Stimulated activated memory B cell treated with anti-CD40 and anti-IgM and Interleukin-4, amounts not matched to agents 10 μg/mL and 1 μg/mL and 100 μg/mL, for 72 hours (primary cell): ENCODE results near the gene COL9A3.
A peak's percentile ranks its signal among the peaks of the same experiment; 100 is the strongest.

ENCODE experiments used
- ATAC-seq: fragments of 150-1000 bp; cut with Tn5 transposase; 2 replicates; pipeline ENCODE4 v1.10.0; 2021
- H3K27ac Mint-ChIP-seq: one replicate; pipeline ENCODE4 v1.8.0; 2022; ENCODE audit warnings: mild to moderate bottlenecking, mixed read lengths
- H3K27me3 Mint-ChIP-seq: one replicate; pipeline ENCODE4 v1.8.0; 2022; ENCODE audit warnings: mixed read lengths
- H3K36me3 Mint-ChIP-seq: one replicate; pipeline ENCODE4 v1.8.0; 2022; ENCODE audit warnings: mixed read lengths
- H3K4me1 Mint-ChIP-seq: one replicate; pipeline ENCODE4 v1.8.0; 2022; ENCODE audit warnings: mixed read lengths
- H3K4me3 Mint-ChIP-seq: one replicate; pipeline ENCODE4 v1.8.0; 2022; ENCODE audit warnings: mild to moderate bottlenecking, moderate library complexity, mixed read lengths
- H3K9me3 Mint-ChIP-seq: one replicate; pipeline ENCODE4 v1.8.0; 2022; ENCODE audit warnings: mixed read lengths

Gene COL9A3

GRCh38 chr20:62829231-62830230, 12.7 kb downstream of the COL9A3 start:
- Mint-ChIP-seq H3K4me1 (peaks cover 40% of the 10 kb centered on the region), H3K27ac (no peak overlapping the region), H3K9me3 (no peaks in the 10 kb centered on the region), H3K36me3 (no peaks in the 10 kb centered on the region), H3K4me3 (no peak overlapping the region), H3K27me3 (no peaks in the 10 kb centered on the region)
- ATAC-seq: no peak

GRCh38 chr20:62830251-62830650, 13.4 kb downstream of the COL9A3 start:
- H3K27ac Mint-ChIP-seq: no peak overlapping the region
- H3K36me3 Mint-ChIP-seq: no peaks in the 10 kb centered on the region
- H3K27me3 Mint-ChIP-seq: no peaks in the 10 kb centered on the region
- H3K9me3 Mint-ChIP-seq: no peaks in the 10 kb centered on the region
- peaks cover 38% of the 10 kb centered on the region for H3K4me1 Mint-ChIP-seq
- no peak overlapping the region for H3K4me3 Mint-ChIP-seq
- no peak for ATAC-seq

GRCh38 chr20:62830821-62831220, 14.0 kb downstream of the COL9A3 start:
- Mint-ChIP-seq H3K27me3 (no peaks in the 10 kb centered on the region), H3K27ac (no peak overlapping the region)

GRCh38 chr20:62831361-62831788, 14.5 kb downstream of the COL9A3 start:
- no peak for ATAC-seq
- Mint-ChIP-seq H3K36me3 (no peaks in the 10 kb centered on the region), H3K27ac (peak overlapping the region; percentile 85), H3K4me1 (peaks cover 44% of the 10 kb centered on the region), H3K9me3 (no peaks in the 10 kb centered on the region), H3K27me3 (no peaks in the 10 kb centered on the region), H3K4me3 (peak overlapping the region; percentile 80)

More at GRCh38 chr20:62830821-62831220, 14.0 kb downstream of the COL9A3 start:
- Mint-ChIP-seq H3K4me3 (no peak overlapping the region), H3K9me3 (no peaks in the 10 kb centered on the region), H3K4me1 (peaks cover 44% of the 10 kb centered on the region), H3K36me3 (no peaks in the 10 kb centered on the region)
- no peak for ATAC-seq

GRCh38 chr20:62831854-62832211, 15.0 kb downstream of the COL9A3 start:
- H3K9me3 Mint-ChIP-seq: no peaks in the 10 kb centered on the region
- H3K4me3 Mint-ChIP-seq: peak overlapping the region; percentile 80
- no peaks in the 10 kb centered on the region for H3K36me3 Mint-ChIP-seq
- no peaks in the 10 kb centered on the region for H3K27me3 Mint-ChIP-seq
- H3K4me1 Mint-ChIP-seq: peaks cover 39% of the 10 kb centered on the region
- H3K27ac Mint-ChIP-seq: peak overlapping the region; percentile 85
- ATAC-seq: no peak

GRCh38 chr20:62832212-62832922, 15.5 kb downstream of the COL9A3 start:
- H3K27me3 Mint-ChIP-seq: no peaks in the 10 kb centered on the region
- H3K4me1 Mint-ChIP-seq: peaks cover 44% of the 10 kb centered on the region
- peak; percentile 85 for ATAC-seq
- H3K4me3 Mint-ChIP-seq: peak overlapping the region; percentile 80
- no peaks in the 10 kb centered on the region for H3K36me3 Mint-ChIP-seq
- H3K9me3 Mint-ChIP-seq: no peaks in the 10 kb centered on the region
- H3K27ac Mint-ChIP-seq: peak overlapping the region; percentile 85

- Mint-ChIP-seq H3K27ac (peak overlapping the region; percentile 85), H3K9me3 (no peaks in the 10 kb centered on the region)
- peak; percentile 47 for ATAC-seq
Observed at GRCh38 chr20:62832951-62833391, 16.1 kb downstream of the COL9A3 start.

GRCh38 chr20:62834967-62835730, 18.3 kb downstream of the COL9A3 start:
- Mint-ChIP-seq H3K27me3 (no peaks in the 10 kb centered on the region), H3K36me3 (peaks cover 7% of the 10 kb centered on the region), H3K27ac (no peak overlapping the region), H3K9me3 (no peaks in the 10 kb centered on the region), H3K4me3 (no peak overlapping the region), H3K4me1 (peaks cover 70% of the 10 kb centered on the region)
- ATAC-seq: no peak

More at GRCh38 chr20:62832951-62833391, 16.1 kb downstream of the COL9A3 start:
- peak overlapping the region; percentile 80 for H3K4me3 Mint-ChIP-seq
- no peaks in the 10 kb centered on the region for H3K27me3 Mint-ChIP-seq
- H3K36me3 Mint-ChIP-seq: no peaks in the 10 kb centered on the region
- peaks cover 50% of the 10 kb centered on the region for H3K4me1 Mint-ChIP-seq

GRCh38 chr20:62835931-62836861, 19.3 kb downstream of the COL9A3 start:
- Mint-ChIP-seq H3K27ac (no peak overlapping the region), H3K36me3 (peaks cover 12% of the 10 kb centered on the region), H3K9me3 (no peaks in the 10 kb centered on the region), H3K27me3 (no peaks in the 10 kb centered on the region), H3K4me1 (peaks cover 71% of the 10 kb centered on the region), H3K4me3 (no peak overlapping the region)
- ATAC-seq: no peak

- Mint-ChIP-seq H3K9me3 (no peaks in the 10 kb centered on the region), H3K4me1 (peaks cover 63% of the 10 kb centered on the region), H3K27me3 (no peaks in the 10 kb centered on the region), H3K36me3 (peaks cover 12% of the 10 kb centered on the region), H3K27ac (peak overlapping the region; percentile 93), H3K4me3 (no peak overlapping the region)
- no peak for ATAC-seq
Observed at GRCh38 chr20:62836967-62837490, 20.2 kb downstream of the COL9A3 start.

- no peaks in the 10 kb centered on the region for H3K27me3 Mint-ChIP-seq
- H3K36me3 Mint-ChIP-seq: peaks cover 12% of the 10 kb centered on the region
- no peaks in the 10 kb centered on the region for H3K9me3 Mint-ChIP-seq
- ATAC-seq: peak; percentile 9
- peak overlapping the region; percentile 56 for H3K4me3 Mint-ChIP-seq
- peaks cover 55% of the 10 kb centered on the region for H3K4me1 Mint-ChIP-seq
- H3K27ac Mint-ChIP-seq: peak overlapping the region; percentile 93
Observed at GRCh38 chr20:62837790-62838127, 20.9 kb downstream of the COL9A3 start.

- H3K4me1 Mint-ChIP-seq: peaks cover 50% of the 10 kb centered on the region
Observed at GRCh38 chr20:62838128-62838891, 21.5 kb downstream of the COL9A3 start.

GRCh38 chr20:62839261-62839660, 22.4 kb downstream of the COL9A3 start:
- ATAC-seq: no peak
- Mint-ChIP-seq H3K9me3 (no peaks in the 10 kb centered on the region), H3K4me3 (no peak overlapping the region), H3K4me1 (peaks cover 49% of the 10 kb centered on the region), H3K36me3 (peaks cover 12% of the 10 kb centered on the region), H3K27me3 (no peaks in the 10 kb centered on the region), H3K27ac (peak overlapping the region; percentile 93)

More at GRCh38 chr20:62838128-62838891, 21.5 kb downstream of the COL9A3 start:
- Mint-ChIP-seq H3K27me3 (no peaks in the 10 kb centered on the region), H3K4me3 (peak overlapping the region; percentile 58), H3K36me3 (peaks cover 12% of the 10 kb centered on the region), H3K9me3 (no peaks in the 10 kb centered on the region), H3K27ac (peak overlapping the region; percentile 93)
- peak; percentile 93 for ATAC-seq
